Measurements from ENCODE around the gene CD28.
A peak's percentile ranks its signal among the peaks of the same experiment; 100 is the strongest.

The CD28 gene

GRCh38 chr2:203682688-203683130, 23.7 kb upstream of the CD28 start:
- peaks cover 0 to 2% of the 10 kb centered on the region in 2 experiments for H3K4me1 ChIP-seq (ENCODE audit: control insufficient read depth in 1 of 2, insufficient read depth in 2 of 2, low read length in 2 of 2)
- H2BK5ac ChIP-seq (ENCODE audit: low read depth, low read length, poor library complexity) = no peak overlapping the region

GRCh38 chr2:203683421-203683820, 23.0 kb upstream of the CD28 start:
- Histone ChIP-seq H3K79me1 (ENCODE audit: low read length) (no peaks in the 10 kb centered on the region), H3K79me2 (ENCODE audit: control insufficient read depth, insufficient read depth, low read length, poor library complexity) (no peaks in the 10 kb centered on the region), H4K12ac (ENCODE audit: low read depth, low read length) (no peak overlapping the region), H2BK12ac (ENCODE audit: low read length) (no peak overlapping the region), H4K8ac (ENCODE audit: low read depth, low read length) (no peak overlapping the region), H3K36me3 (ENCODE audit: control insufficient read depth in 1 of 2, insufficient read depth in 2 of 2, low read length in 2 of 2) (no peaks in the 10 kb centered on the region), H3K9me3 (ENCODE audit: insufficient read depth, low read depth, low read length) (no peaks in the 10 kb centered on the region), H3K18ac (ENCODE audit: low read length) (no peak overlapping the region), H2BK120ac (ENCODE audit: insufficient read depth, low read length, poor library complexity) (no peak overlapping the region), H4K91ac (ENCODE audit: low read depth, low read length) (no peak overlapping the region), H3K4me3 (ENCODE audit: low read depth, low read length) (no peak overlapping the region), H3K9ac (ENCODE audit: low read length) (no peak overlapping the region), H3K27ac (ENCODE audit: low read depth, low read length) (no peak overlapping the region), H2BK5ac (ENCODE audit: low read depth, low read length, poor library complexity) (no peak overlapping the region), H2AK5ac (ENCODE audit: low read length) (no peak overlapping the region), H2AFZ (ENCODE audit: insufficient read depth, low read length, poor library complexity) (no peak overlapping the region), H3K4me2 (ENCODE audit: low read length) (no peak overlapping the region), H3K4me1 (ENCODE audit: control insufficient read depth in 1 of 2, insufficient read depth in 2 of 2, low read length in 2 of 2) (peaks cover 0 to 2% of the 10 kb centered on the region in 2 experiments), H3K4ac (ENCODE audit: low read depth, low read length) (no peak overlapping the region), H3K27me3 (ENCODE audit: insufficient read depth, low read length) (no peaks in the 10 kb centered on the region), H3K14ac (ENCODE audit: low read length) (no peak overlapping the region), H3K23ac (ENCODE audit: low read length) (no peak overlapping the region)
- no peak for DNase-seq
- WGBS (ENCODE audit: extremely low coverage, insufficient coverage, insufficient read length) = no CpG with 5 or more reads among the region's 4 CpGs

More at GRCh38 chr2:203682688-203683130, 23.7 kb upstream of the CD28 start:
- H3K18ac ChIP-seq (ENCODE audit: low read length) = no peak overlapping the region
- no peak for DNase-seq
- no peak overlapping the region for H3K4ac ChIP-seq (ENCODE audit: low read depth, low read length)
- no peak overlapping the region for H2AFZ ChIP-seq (ENCODE audit: insufficient read depth, low read length, poor library complexity)
- H3K79me2 ChIP-seq (ENCODE audit: control insufficient read depth, insufficient read depth, low read length, poor library complexity) = no peaks in the 10 kb centered on the region
- WGBS (ENCODE audit: extremely low coverage, insufficient coverage, insufficient read length) = no CpG with 5 or more reads among the region's 4 CpGs
- H3K4me2 ChIP-seq (ENCODE audit: low read length) = no peak overlapping the region
- H3K27ac ChIP-seq (ENCODE audit: low read depth, low read length) = no peak overlapping the region
- H3K9me3 ChIP-seq (ENCODE audit: insufficient read depth, low read depth, low read length) = no peaks in the 10 kb centered on the region
- no peak overlapping the region for H4K12ac ChIP-seq (ENCODE audit: low read depth, low read length)
- H3K4me3 ChIP-seq (ENCODE audit: low read depth, low read length) = no peak overlapping the region
- H2BK120ac ChIP-seq (ENCODE audit: insufficient read depth, low read length, poor library complexity) = no peak overlapping the region
- no peaks in the 10 kb centered on the region for H3K79me1 ChIP-seq (ENCODE audit: low read length)
- H4K91ac ChIP-seq (ENCODE audit: low read depth, low read length) = no peak overlapping the region
- H3K14ac ChIP-seq (ENCODE audit: low read length) = no peak overlapping the region
- no peak overlapping the region for H2BK12ac ChIP-seq (ENCODE audit: low read length)
- H3K9ac ChIP-seq (ENCODE audit: low read length) = no peak overlapping the region
- H4K8ac ChIP-seq (ENCODE audit: low read depth, low read length) = no peak overlapping the region
- no peak overlapping the region for H2AK5ac ChIP-seq (ENCODE audit: low read length)
- no peaks in the 10 kb centered on the region for H3K27me3 ChIP-seq (ENCODE audit: insufficient read depth, low read length)
- no peak overlapping the region for H3K23ac ChIP-seq (ENCODE audit: low read length)
- H3K36me3 ChIP-seq (ENCODE audit: control insufficient read depth in 1 of 2, insufficient read depth in 2 of 2, low read length in 2 of 2) = no peaks in the 10 kb centered on the region

GRCh38 chr2:203683932-203684556, 22.4 kb upstream of the CD28 start:
- Histone ChIP-seq H3K27ac (ENCODE audit: low read depth, low read length) (no peak overlapping the region), H3K14ac (ENCODE audit: low read length) (no peak overlapping the region), H4K12ac (ENCODE audit: low read depth, low read length) (no peak overlapping the region), H3K18ac (ENCODE audit: low read length) (no peak overlapping the region), H3K23ac (ENCODE audit: low read length) (no peak overlapping the region), H2BK5ac (ENCODE audit: low read depth, low read length, poor library complexity) (no peak overlapping the region), H3K9ac (ENCODE audit: low read length) (no peak overlapping the region), H3K4me2 (ENCODE audit: low read length) (no peak overlapping the region), H2AK5ac (ENCODE audit: low read length) (no peak overlapping the region), H3K36me3 (ENCODE audit: control insufficient read depth in 1 of 2, insufficient read depth in 2 of 2, low read length in 2 of 2) (no peaks in the 10 kb centered on the region), H3K4ac (ENCODE audit: low read depth, low read length) (no peak overlapping the region), H4K8ac (ENCODE audit: low read depth, low read length) (no peak overlapping the region), H3K79me1 (ENCODE audit: low read length) (no peaks in the 10 kb centered on the region), H3K27me3 (ENCODE audit: insufficient read depth, low read length) (no peaks in the 10 kb centered on the region), H2BK12ac (ENCODE audit: low read length) (no peak overlapping the region), H2AFZ (ENCODE audit: insufficient read depth, low read length, poor library complexity) (no peak overlapping the region), H3K4me3 (ENCODE audit: low read depth, low read length) (no peak overlapping the region), H4K91ac (ENCODE audit: low read depth, low read length) (no peak overlapping the region), H3K4me1 (ENCODE audit: control insufficient read depth in 1 of 2, insufficient read depth in 2 of 2, low read length in 2 of 2) (peaks cover 0 to 2% of the 10 kb centered on the region in 2 experiments), H3K79me2 (ENCODE audit: control insufficient read depth, insufficient read depth, low read length, poor library complexity) (no peaks in the 10 kb centered on the region), H2BK120ac (ENCODE audit: insufficient read depth, low read length, poor library complexity) (no peak overlapping the region), H3K9me3 (ENCODE audit: insufficient read depth, low read depth, low read length) (no peaks in the 10 kb centered on the region)
- WGBS (ENCODE audit: extremely low coverage, insufficient coverage, insufficient read length) = no CpG with 5 or more reads among the region's 1 CpG
- DNase-seq = peak; percentile 96 to 98

- Histone ChIP-seq H3K27ac (ENCODE audit: low read depth, low read length) (no peak overlapping the region), H3K4ac (ENCODE audit: low read depth, low read length) (no peak overlapping the region), H2BK12ac (ENCODE audit: low read length) (no peak overlapping the region), H2BK120ac (ENCODE audit: insufficient read depth, low read length, poor library complexity) (no peak overlapping the region), H4K12ac (ENCODE audit: low read depth, low read length) (no peak overlapping the region), H2BK5ac (ENCODE audit: low read depth, low read length, poor library complexity) (no peak overlapping the region), H3K14ac (ENCODE audit: low read length) (no peak overlapping the region), H3K27me3 (ENCODE audit: insufficient read depth, low read length) (no peaks in the 10 kb centered on the region), H3K4me3 (ENCODE audit: low read depth, low read length) (no peak overlapping the region), H3K79me1 (ENCODE audit: low read length) (no peaks in the 10 kb centered on the region), H3K9ac (ENCODE audit: low read length) (no peak overlapping the region), H3K9me3 (ENCODE audit: insufficient read depth, low read depth, low read length) (no peaks in the 10 kb centered on the region), H3K4me1 (ENCODE audit: control insufficient read depth in 1 of 2, insufficient read depth in 2 of 2, low read length in 2 of 2) (peaks cover 0 to 2% of the 10 kb centered on the region in 2 experiments), H3K18ac (ENCODE audit: low read length) (no peak overlapping the region), H3K36me3 (ENCODE audit: control insufficient read depth in 1 of 2, insufficient read depth in 2 of 2, low read length in 2 of 2) (no peaks in the 10 kb centered on the region), H4K8ac (ENCODE audit: low read depth, low read length) (no peak overlapping the region), H3K79me2 (ENCODE audit: control insufficient read depth, insufficient read depth, low read length, poor library complexity) (no peaks in the 10 kb centered on the region), H2AK5ac (ENCODE audit: low read length) (no peak overlapping the region), H2AFZ (ENCODE audit: insufficient read depth, low read length, poor library complexity) (no peak overlapping the region), H4K91ac (ENCODE audit: low read depth, low read length) (no peak overlapping the region), H3K23ac (ENCODE audit: low read length) (no peak overlapping the region), H3K4me2 (ENCODE audit: low read length) (no peak overlapping the region)
- WGBS (ENCODE audit: extremely low coverage, insufficient coverage, insufficient read length) = no CpG with 5 or more reads among the region's 5 CpGs
- DNase-seq = peak; percentile 19 to 69
Observed at GRCh38 chr2:203685081-203685621, 21.3 kb upstream of the CD28 start.

Data from trophoblast cell (in vitro differentiated cells and primary cell).